Activated CD4-positive, alpha-beta T cell treated with anti-CD3 and anti-CD28 coated beads, Interleukin-2, amount 50 U/mL, for 48 hours (primary cell): ENCODE data around the gene TBX19.

Source experiments
- DNase-seq, 2 experiments: peaks; one replicate each; pipeline ENCODE4 v3.0.0-alpha.2; 2020

TBX19 gene

GRCh38 chr1:168280296-168280927 is at the start of gene TBX19:
TBX19 (plus strand) TSS chr1:168280877; CDS start chr1:168281091, 214 bp downstream.
- no peak for DNase-seq

- peak in 1 of 2 experiments; percentile 51 for DNase-seq
Measured at GRCh38 chr1:168234846-168235547, 45.7 kb upstream of the TBX19 start.

GRCh38 chr1:168235548-168235885 is 45.2 kb upstream of the TBX19 start:
- no peak for DNase-seq

- DNase-seq = no peak
Measured at GRCh38 chr1:168235937-168236336, 44.7 kb upstream of the TBX19 start.

GRCh38 chr1:168236836-168237611 is 43.7 kb upstream of the TBX19 start:
- peak; percentile 45 to 60 for DNase-seq

- DNase-seq = no peak
Measured at GRCh38 chr1:168243198-168243597, 37.5 kb upstream of the TBX19 start.

- no peak for DNase-seq
Measured at GRCh38 chr1:168243636-168244212, 37.0 kb upstream of the TBX19 start.

GRCh38 chr1:168245042-168245441 is 35.6 kb upstream of the TBX19 start:
- DNase-seq = no peak

- DNase-seq = no peak
Measured at GRCh38 chr1:168246506-168246905, 34.2 kb upstream of the TBX19 start.

- no peak for DNase-seq
Measured at GRCh38 chr1:168252204-168252733, 28.4 kb upstream of the TBX19 start.

GRCh38 chr1:168256164-168256563 is 24.5 kb upstream of the TBX19 start:
- DNase-seq = no peak

- no peak for DNase-seq
Measured at GRCh38 chr1:168257397-168257796, 23.3 kb upstream of the TBX19 start.

GRCh38 chr1:168259567-168259966 is 21.1 kb upstream of the TBX19 start:
- no peak for DNase-seq

- DNase-seq = no peak
Measured at GRCh38 chr1:168260393-168260792, 20.3 kb upstream of the TBX19 start.

GRCh38 chr1:168261390-168261789 is 19.3 kb upstream of the TBX19 start:
- DNase-seq = no peak

GRCh38 chr1:168263130-168263529 is 17.5 kb upstream of the TBX19 start:
- no peak for DNase-seq

GRCh38 chr1:168264296-168264695 is 16.4 kb upstream of the TBX19 start:
- no peak for DNase-seq

- no peak for DNase-seq
Measured at GRCh38 chr1:168265596-168265995, 15.1 kb upstream of the TBX19 start.

GRCh38 chr1:168266644-168267186 is 14.0 kb upstream of the TBX19 start:
- DNase-seq = no peak

GRCh38 chr1:168271636-168272035 is 9.0 kb upstream of the TBX19 start:
- no peak for DNase-seq

- DNase-seq = no peak
Measured at GRCh38 chr1:168273575-168273974, 7.1 kb upstream of the TBX19 start.

- DNase-seq = no peak
Measured at GRCh38 chr1:168279253-168279652, 1.4 kb upstream of the TBX19 start.
